GM12874 (cell line): ENCODE measurements around the gene MFSD6.

Experiments
- TF ChIP-seq, protein P1 (sequence below): IDR thresholded peaks from 2 replicates; pipeline ENCODE4 v1.5.1; 2011; ENCODE audit warnings: low read depth, mild to moderate bottlenecking, control low read depth, low read length, moderate library complexity; ENCODE audit not compliant: insufficient read depth

The MFSD6 gene

GRCh38 chr2:190425883-190426658 lies 17.9 kb downstream of the MFSD6 start:
- TF ChIP-seq, protein P1, sequence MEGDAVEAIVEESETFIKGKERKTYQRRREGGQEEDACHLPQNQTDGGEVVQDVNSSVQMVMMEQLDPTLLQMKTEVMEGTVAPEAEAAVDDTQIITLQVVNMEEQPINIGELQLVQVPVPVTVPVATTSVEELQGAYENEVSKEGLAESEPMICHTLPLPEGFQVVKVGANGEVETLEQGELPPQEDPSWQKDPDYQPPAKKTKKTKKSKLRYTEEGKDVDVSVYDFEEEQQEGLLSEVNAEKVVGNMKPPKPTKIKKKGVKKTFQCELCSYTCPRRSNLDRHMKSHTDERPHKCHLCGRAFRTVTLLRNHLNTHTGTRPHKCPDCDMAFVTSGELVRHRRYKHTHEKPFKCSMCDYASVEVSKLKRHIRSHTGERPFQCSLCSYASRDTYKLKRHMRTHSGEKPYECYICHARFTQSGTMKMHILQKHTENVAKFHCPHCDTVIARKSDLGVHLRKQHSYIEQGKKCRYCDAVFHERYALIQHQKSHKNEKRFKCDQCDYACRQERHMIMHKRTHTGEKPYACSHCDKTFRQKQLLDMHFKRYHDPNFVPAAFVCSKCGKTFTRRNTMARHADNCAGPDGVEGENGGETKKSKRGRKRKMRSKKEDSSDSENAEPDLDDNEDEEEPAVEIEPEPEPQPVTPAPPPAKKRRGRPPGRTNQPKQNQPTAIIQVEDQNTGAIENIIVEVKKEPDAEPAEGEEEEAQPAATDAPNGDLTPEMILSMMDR = no peak

DNA sequence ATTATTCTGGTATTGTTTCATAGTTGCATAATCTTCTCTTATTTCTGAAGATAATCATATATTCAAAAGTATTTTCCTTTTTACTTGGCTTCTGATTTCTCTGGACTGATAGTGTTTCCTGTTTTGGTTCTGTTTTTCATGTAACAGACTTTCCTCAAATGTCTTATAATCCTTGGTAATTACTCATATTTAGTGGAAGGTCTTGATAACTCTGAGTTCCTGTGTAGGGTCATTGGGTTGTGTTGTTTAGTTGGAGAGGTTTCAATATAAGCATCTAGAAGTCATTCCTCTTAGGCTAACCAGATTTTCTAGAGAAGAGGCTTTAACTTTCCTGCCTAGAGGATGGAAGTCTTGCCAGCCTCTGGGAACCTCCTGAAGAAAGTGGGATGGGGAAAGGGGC lies 23.8 kb downstream of the MFSD6 start:
- TF ChIP-seq, protein P1 = no peak

GRCh38 chr2:190432567-190433231 lies 24.5 kb downstream of the MFSD6 start:
- TF ChIP-seq, protein P1 = no peak

DNA sequence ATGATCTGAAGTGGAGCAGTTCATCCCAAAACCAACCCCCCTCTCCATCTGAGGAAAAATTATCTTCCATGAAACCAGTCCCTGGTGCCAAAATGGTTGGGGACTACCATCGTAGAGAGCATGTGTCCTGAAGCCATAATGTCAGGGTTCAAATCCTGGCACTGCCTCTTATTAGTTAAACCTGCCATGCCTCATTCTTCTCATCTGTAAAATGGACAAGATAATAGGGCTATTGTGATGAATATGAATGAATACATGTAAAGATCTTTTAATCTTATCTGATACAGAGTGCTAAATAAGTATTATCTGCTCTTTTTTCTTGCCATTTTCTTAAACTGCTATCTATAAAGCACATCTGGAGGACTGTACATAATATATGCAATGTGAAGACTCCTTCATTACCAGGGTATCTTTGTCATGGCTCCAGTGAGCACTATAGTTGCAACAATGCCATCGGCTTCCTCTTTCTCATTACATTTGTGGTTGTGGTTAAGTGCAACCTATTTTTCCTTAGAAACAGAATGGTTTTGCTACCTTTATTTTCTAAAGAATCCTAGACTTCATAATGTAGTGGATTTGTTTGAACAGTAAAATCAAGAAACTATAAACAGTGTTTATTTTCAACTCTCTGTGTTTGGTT lies 27.0 kb downstream of the MFSD6 start:
- TF ChIP-seq, protein P1 = no peak

DNA sequence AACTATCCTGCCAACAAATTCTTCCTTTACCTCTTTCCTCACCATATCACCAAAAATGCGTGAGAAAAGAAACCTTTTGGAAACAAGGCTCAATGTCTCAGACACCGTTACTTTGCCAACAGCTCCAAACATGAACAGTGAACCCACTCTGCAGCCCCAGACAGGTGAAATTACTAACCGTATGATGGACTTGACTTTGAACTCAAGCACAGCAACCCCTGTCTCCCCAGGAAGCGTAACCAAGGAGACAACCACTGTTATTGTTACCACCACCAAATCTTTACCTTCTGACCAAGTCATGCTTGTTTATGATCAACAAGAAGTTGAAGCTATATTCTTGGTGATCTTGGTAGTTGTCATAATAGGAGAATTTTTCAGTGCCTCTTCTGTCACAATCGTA lies 28.4 kb downstream of the MFSD6 start:
- TF ChIP-seq, protein P1 = no peak

GRCh38 chr2:190440113-190440512 lies 32.0 kb downstream of the MFSD6 start:
- TF ChIP-seq, protein P1 = no peak

GRCh38 chr2:190441564-190441963 lies 33.4 kb downstream of the MFSD6 start:
- TF ChIP-seq, protein P1 = no peak
